M059J (cell line): ENCODE results near the gene NAT16. TPM values are rescaled to one million over a fixed set of nuclear protein-coding genes. Genes with fewer than 3 reads are reported as not detected.

ENCODE experiments used
- DNase-seq: peaks from one replicate; pipeline ENCODE4 v3.0.0-alpha.2; 2012; ENCODE audit warnings: low read depth
- total RNA-seq: library from RNA; depleted of rRNA; stranded (reverse); fragments of >200 nt; shearing (Covaris generic); gene quantifications from 2 replicates; pipeline ENCODE4 v1.2.3, GENCODE V29; 2014

Gene NAT16
- total RNA-seq, 1 experiment from 2014 or later: 0.12 TPM

DNA sequence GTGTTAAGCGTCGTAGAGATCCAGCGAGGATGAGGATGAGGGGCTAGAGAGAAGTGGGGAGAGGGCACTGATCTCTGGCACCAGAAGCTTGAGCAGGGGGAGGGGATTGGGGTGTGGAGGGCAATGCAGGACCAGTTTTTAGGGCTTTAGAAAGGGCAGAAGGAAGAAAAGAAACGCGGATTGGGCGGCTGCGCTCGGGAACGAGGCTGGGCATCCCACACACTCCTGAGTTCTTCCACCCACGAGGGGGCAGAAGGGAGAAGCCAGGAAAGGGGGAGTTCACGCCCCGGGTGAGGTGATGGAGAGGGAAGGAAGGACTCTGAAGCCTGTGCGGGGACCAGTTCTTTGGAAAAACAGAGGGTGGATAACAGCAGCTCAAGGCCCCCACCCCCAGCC, 8.7 kb downstream of the NAT16 start:
- DNase-seq: peak; percentile 21

DNA sequence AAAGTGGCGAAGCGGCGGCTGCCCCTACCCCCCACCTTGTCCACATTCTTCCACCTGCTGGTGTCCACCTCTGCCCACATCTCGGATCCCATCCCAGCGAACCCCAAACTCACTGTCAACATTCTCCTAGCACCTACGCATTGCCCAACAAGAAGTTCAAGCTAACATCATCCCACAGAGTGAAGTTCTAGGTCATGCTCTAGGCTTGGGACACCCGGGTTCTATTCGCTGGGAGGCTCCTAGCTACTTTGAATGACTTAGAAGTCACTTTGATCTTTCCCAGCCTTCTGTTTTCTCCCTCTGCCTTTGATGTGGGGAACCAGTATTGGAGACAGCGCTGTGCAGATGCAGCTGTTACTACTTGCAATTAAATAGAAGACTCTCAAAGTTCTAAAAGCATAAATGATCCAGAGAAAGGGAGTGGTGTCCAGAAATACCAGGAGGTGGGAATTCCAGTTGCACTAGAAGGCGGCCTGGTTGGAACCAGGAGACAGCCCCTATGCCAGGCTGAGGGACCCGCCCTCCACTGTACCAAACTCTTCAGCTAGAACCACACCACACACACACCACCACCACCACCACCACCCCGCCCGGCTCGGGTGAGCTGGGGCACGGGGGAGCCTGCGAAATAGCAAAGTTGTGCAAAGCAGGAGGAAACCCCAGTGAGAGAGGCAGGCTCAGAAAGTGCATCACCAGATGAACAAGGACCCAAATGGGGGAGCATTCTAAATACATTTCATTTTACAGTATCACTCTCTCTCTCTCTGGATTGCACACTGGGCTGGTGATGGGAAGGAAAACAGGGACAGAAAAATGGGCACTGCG, 9.3 kb downstream of the NAT16 start:
- DNase-seq: no peak

DNA sequence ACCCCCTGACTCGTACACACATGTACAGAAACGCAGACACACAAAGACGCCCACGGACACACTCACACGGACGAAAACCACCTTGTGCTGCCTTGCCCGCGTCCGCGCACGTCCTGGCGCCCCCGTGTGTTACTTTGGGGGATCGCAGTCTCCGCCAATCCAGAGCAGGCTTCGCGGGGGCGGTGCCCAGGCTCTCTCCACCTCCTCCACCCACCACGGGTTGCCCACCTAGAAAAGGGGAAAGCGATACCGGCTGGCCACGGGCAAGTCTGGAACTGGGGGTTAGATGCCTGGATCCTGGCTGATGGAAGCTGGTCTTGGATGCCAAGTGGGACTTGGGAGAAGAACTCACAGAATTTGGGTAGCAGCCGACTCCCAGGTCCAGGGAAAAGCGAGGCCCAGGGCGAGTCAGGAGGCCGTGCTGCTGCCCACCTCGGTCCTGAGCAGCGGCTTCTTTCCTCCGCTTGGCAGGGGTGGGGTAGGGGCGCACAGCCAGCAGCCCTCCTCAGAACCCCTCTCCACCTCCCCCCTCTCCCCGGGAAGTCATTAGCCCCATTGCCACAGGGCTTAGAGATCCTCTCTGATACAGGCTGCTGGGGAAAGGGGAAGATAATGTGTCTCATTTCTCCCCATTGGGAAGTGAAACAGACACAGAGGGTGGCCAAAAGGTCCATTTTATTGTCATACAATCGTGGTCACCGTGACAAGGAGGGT, 10.1 kb downstream of the NAT16 start:
- DNase-seq: peak; percentile 47

DNA sequence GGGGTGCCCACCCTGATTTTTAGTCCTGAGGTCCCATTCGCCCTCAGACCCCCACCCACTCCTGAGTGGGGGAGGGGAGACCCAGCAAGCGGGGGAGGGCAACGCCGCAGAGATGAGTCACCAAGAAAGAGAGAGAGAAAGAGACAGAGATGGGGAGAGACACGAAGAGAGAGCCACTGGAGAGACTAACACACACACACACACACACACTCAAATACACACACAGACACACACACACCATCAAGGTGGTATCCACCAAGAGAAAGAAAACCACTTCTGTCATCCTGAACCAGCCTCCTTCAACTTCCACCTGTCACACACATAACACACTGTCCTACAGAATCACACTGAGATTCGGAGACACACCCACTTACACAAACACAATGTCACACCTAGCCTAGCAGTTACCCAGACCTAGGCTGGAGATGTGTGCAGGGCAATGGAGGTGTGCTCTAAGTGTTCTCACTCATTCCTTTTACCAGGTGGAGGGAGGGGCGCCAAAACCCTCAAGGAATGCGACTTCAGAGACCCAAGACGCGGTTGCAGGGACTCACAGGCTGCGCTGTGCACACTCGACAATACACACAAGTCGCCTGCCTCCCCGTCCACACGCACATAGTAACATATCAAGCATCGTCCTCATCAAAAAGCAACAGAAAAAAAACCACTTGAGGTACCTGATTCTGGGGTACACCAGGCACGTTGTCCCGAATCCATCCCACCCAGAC, 10.8 kb downstream of the NAT16 start:
- peak; percentile 18 for DNase-seq

DNA sequence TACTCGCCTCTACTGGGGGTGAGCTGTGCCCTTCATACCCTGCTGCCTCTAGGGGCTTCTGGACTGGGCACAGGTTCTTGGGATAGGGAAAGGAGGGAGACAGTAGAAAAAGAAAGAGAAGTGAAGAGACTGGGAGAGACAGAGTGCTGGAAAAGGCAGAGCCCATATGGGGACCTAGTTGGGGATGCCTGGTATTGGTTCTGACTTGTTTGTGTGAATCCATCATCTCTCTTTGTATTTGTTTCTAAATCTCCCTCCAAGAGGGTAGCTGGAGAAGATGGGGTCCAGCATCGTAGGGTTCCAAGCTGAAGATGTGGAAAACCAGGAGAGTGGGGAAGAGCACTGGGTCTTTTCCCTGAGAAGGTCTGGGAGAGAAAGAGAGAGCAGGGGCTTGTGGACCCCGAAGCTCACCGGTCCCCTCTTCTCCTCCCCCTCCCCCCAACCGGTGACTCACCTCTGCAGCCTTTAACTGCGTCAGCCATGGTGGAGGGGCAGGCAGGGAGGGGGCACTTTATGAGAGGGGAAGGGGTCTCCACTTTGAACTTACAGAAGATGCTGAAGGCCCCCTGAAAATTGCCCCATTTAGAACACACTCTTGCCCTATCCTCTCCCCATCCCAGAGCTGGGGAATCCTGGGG, 11.6 kb downstream of the NAT16 start:
- DNase-seq: peak; percentile 16

DNA sequence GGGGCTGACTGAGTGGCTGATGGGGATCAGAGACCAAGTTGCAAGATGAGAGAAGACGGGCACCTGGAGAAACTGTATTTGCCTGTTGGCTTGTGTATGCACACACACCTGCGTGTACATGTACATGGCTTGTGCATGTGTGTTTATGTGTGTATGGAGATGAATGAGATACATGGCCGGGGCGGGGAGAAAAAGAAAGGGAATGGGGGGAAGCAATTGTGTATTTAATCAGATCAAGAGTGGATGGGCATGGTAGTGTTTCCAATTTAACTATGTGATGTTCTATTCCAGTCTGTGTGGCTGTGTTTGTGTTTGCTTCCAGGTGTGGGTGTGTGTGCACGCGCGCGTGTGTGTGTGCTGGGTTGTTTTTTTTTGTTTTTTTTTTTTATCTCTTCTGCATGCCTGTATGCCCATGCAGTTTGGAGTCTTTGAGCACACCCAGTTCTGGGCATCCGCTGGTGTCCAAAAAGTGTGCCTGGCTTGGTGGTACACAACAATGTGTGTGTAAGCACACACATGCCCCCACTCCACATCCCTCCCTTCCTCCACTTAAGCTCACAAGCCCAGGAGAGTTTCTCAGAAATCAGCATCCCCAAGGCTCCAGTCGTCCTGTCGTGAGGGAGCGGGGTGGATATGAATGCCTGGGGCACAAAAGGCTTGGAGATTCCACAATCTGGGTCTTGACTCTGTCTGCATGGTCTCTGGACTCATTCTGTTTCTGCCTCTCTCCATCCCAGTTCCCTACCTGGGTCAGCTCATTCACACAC, 12.3 kb downstream of the NAT16 start:
- peak; percentile 33 for DNase-seq

DNA sequence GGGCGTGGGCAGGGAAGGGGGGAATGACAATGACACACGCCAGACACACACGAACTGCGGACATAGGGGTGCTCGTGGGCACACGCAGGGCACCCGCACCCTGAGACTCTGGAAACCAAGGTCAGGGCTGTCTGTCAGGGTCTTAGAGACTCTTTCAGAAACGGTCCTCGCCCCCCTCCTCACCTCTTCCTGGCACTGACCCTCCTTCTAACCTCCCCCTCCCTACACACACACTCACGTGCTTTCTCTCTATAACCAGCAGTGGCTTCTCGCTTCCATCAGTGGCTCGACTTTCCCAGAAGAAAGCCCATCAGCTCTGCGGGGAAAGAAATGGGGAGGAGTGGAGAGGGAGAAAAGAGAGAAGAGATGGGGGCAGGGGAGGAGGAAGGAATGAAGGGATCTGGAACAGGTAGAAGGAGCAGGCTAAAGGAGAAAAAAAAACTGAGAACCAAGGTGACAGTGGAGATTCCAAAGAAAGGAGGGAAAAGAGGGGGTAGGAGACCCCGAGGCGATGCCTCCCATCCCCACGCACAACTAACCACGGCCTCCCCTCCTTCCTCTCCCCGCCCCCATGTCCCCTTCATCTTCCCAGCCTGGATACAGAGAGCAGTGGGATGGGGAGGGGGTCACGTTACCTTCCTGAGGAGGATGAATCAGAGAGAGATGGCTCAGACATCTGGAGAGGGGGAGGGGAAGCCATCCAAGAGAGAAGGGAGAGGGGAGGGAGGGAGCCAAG, 13.0 kb downstream of the NAT16 start:
- peak; percentile 36 for DNase-seq

DNA sequence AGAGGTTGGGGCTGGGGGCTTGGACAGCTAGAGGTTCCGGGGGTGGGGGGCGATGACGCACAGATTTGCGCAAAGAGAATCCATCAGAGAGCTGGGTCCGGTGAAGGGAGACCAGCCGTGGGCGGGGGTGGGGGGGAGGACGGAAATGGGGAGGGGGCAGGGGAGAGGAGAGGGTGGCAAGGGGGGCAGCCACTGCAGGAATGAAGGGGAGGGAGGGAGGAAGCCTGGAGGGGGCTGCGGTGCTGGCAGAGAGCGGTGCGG, 13.5 kb downstream of the NAT16 start:
- no peak for DNase-seq

DNA sequence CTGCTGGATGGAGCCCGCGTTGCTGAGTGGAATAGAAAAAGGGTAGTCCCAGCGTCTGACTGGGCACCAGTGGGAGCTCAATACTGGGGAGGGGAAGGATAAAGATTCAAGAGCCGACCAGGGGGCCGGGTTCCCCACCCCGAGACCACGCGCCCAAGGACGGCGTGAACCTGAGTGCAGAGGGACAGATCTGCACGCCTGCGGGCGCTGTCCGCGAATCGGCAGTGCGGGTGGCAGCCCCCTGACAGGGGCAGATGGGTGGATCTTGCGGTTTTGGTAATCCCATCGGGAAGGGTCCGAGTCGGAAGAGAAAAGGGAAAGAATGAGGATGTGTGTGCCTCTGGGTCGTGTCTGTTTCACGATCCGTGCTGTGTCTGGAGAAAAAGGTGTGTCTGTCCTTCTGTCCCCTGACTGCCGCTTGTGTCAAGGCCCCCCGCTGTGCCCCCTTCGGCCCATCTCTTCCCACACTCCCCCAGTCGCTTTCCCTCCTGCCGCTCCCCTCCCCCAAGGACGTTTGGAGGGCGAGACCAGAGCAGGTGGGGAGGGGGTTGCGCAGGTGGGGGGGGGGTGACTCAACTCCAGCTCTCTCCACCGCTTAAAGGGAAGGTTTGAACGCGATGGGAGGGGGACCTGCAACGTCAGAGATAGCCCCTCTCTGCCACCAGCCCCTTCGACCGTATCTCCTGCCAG, 14.0 kb downstream of the NAT16 start:
- no peak for DNase-seq

DNA sequence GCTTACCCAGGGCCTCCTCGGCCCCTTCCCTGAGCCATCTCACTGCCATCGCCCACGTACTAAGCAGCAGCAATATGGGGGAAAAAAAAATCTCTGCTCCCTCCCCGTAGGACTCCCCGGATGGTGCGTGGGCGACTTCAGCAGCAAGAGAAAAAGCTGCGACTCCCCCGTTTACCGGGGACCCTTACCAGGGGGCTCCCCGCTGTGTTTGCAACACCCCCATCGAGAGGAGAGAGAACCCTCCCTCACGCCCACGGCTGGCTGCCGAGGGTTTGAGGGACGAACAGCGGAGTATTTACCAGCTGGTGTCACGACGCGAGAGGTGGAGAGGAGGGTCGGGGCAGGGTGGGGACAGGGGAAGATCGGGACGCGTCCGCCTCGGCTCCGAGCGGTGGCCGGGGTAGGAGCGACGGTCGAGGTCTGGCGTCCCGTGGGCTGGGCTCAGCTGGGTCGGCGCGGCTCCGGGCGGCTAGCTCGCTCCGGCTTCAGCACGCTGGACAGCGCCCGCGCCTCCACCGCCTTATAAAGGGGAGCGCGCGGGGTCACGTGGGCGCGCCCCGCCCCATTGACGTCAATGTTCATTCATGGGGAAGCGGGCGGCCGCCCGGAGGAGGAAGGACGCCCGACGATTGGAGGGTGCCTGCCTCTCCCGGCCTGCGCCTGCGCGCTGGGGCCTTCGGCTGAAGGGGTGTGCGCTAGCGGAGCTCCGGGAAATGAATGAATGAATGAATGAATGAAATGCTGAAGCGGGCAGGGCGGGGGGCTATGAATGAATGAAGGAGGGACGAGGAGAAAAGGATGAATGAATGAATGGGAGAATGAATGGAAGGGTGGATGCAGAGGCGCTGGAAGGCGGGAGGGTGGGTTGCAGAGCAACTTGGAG, 14.8 kb downstream of the NAT16 start, which contains the start of gene VGF:
Gene VGF (minus strand): TSS at position 495 of the 883 bp plus-strand sequence. CDS start 726 bp downstream, outside the sequence.
- DNase-seq: peak; percentile 93

DNA sequence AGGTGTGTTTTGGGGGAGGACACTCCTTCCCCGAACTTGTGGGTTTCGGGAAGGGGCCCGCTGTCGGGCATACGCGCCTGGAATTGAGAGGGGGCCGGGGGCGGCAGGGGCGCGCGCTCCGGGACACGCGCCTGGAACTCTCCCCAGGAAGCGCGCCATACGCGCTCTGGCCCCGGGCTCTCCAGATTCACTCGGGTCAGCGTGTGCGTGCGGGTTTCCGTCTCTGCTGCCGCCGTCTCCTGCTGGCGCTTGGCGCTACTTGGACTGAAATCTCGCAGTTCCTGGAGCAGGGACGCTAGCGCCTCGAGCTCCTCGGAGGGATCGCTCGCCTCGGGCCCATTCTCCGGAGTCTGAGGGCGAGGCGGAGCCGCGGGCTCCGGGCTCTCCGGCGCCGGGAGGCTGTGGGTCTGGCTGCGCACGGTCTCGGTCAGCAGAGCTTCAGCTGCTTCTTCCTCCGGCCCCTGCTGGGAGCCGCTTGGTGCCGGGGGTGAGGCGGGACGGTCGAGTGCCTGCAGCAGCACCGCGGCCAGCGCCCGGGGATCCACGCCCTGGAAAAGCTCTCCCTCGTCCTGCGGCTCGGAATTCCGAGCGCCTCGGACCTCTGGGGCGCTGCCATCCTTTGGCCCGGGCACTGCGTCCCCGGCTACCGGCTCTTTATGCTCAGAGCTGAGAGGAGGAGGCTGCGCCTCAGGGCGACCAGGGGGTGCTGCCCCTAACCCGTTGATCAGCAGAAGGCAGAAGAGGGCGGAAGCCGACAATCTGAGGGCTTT, 15.8 kb downstream of the NAT16 start:
- DNase-seq: peak; percentile 63

DNA sequence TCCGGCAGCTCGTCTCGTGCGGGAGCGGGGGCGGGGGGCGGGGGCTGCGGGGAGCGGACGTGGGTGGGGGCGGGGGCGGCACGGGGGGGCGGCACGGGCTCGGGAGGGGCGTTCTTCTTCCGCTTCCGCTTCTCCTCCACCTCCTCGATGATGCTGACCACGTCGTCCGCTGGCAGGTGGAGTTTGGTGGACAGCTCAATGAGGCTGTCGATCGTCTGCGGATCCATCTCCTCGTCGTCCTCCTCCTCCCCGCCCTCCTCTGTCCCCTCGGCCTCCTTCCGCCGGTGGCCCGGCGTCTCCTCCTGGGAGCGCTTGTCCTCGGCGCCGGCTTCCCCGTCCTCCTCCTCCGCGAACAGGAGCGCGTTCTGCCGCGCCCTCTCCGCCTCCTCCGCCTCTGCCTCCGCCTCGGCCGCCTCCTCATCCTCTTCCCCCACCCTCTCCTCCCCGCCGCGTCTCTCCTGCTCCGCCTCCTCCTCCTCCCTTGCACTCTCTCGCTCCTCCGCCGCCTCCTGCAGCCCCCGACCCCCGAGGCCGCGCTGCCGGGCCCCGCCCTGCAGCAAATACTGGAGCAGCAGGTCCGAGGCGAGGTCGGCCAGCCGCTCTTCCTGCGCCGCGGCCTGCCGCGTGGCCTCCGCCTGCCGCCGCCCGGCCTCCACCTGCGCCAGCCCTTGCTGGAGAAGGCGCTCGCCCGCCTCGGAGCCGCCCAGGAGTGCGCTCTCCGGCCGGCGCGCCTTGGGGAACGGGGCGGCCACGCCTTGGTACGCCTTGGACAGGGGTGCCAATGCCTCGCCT, 16.6 kb downstream of the NAT16 start:
- peak; percentile 53 for DNase-seq

DNA sequence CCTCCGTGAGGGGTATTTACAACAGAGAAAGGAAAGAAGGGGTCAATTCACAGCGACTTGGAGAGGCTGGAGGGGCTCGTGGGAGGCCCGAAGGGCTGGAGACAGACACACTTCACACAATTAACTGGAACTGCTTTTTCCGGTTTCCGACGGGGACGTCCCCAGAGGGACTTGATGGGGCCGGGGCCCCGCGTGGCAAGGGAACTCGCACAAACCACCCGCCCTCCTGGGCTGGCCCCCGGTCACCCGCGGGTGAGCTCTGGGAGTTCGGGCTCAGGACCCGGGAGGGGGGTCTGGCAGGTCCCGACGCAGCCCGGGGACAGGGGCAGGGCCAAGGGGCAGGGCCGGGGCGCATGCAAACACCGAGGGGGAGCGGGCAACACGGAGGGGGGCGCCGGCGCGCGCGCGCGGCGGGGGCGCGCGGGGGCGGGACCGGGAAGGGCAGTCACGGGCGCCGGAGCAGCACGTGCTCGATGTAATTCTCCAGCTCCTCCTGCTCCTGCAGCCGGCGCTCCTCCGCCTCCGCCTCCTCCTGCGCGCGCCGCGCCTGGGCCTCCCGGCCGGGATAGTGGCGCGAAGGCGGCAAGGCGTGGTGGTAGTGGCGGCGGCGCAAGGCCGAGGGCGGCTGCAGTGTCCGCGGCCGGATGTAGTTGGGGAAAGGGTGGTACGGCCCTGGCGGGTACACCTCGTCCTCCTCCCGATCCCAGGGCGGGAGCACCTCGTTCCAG, 17.4 kb downstream of the NAT16 start:
- DNase-seq: peak; percentile 63

DNA sequence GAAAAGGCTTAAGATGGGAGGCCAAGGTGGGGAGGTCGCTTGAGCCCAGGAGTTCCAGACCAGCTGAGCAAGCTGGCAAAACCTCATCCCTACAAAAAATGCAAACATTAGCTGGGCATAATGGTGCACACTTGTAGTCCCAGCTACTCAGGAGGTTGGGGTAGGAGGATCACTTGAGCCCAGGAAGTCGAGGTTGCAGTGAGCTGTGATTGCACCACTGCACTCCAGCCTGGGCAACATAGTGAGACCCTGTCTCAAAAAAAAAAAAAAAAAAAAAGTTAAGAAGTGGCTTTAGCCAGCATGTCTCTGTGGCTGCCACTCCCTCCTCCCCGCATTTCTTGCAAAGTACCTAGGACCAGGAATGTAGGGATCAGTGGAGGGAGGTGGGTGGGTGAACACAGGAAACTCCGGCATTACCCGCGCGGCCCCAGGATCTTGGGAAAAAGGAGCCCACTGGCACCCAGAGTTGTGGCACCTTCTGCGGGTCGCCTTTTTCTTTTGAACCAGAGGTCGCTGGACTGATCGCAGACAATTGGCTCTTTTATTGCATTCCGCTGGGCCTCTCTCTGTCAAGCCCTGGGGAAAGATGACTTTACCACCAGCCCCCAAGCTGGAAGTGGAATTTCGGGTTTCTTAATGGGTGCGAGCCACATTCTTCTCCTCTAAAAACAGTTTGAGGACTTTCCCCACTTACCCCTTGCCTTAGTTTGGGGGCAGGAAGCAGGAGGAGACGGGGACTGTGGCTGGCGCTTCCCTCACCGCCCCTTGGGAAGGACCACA, 18.2 kb downstream of the NAT16 start:
- no peak for DNase-seq

DNA sequence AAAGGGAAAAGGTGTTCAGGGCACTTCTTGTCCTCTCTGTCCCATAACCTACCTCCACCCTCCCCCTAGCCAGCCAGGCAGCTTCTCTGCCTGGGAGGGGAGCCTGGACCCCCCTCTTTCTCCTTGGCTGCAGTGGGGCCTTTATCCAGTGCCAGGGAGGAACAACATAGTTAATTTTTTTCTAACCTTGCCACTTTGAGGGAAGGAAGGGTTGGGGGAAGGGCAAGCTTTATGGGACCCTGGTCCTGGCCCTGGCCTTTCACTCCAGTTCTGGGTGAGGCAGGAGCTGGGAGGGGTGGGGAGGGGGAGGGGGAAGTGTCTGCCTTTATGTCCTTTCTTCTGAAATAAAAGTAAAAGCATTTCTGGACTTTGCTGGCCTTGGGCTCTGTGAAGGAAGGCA, 19.2 kb downstream of the NAT16 start:
- no peak for DNase-seq
